OCI-LY1 (cell line): Measurements from ENCODE around the gene KIF21A.

Experiments used
- H2AFZ ChIP-seq: fragments of 200-600 bp; sonication (generic), shearing (Covaris generic); 2 replicates; pipeline ENCODE4 v1.6.0; 2014; ENCODE audit warnings: antibody characterized with exemption, mild to moderate bottlenecking, low read length
- H3F3A ChIP-seq: fragments of 200-600 bp; sonication (generic), shearing (Covaris generic); 2 replicates; pipeline ENCODE4 v1.6.0; 2014; ENCODE audit warnings: mild to moderate bottlenecking, antibody characterized with exemption, low read length, moderate library complexity; ENCODE audit not compliant: insufficient read depth
- H3K27ac ChIP-seq: fragments of 200-600 bp; sonication (generic); 2 replicates; pipeline ENCODE4 v1.5.1; 2014; ENCODE audit warnings: low read length, mixed run types, mild to moderate bottlenecking, low read depth; ENCODE audit not compliant: poor library complexity, severe bottlenecking
- H3K27me3 ChIP-seq: fragments of 200-600 bp; sonication (generic); 2 replicates; pipeline ENCODE4 v1.6.0; 2014; ENCODE audit warnings: antibody characterized with exemption, mild to moderate bottlenecking, low read length, moderate library complexity; ENCODE audit not compliant: insufficient read depth
- H3K36me3 ChIP-seq: fragments of 200-600 bp; sonication (generic); 2 replicates; pipeline ENCODE4 v1.6.1; 2014; ENCODE audit warnings: mild to moderate bottlenecking, antibody characterized with exemption, low read length, moderate library complexity, mixed read lengths; ENCODE audit not compliant: insufficient read depth
- H3K4me1 ChIP-seq: fragments of 200-600 bp; sonication (generic); 2 replicates; pipeline ENCODE4 v1.5.1; 2014; ENCODE audit warnings: mild to moderate bottlenecking, low read length, moderate library complexity; ENCODE audit not compliant: insufficient read depth, severe bottlenecking
- H3K4me2 ChIP-seq: fragments of 200-600 bp; sonication (generic), shearing (Covaris generic); 2 replicates; pipeline ENCODE4 v1.6.1; 2014; ENCODE audit warnings: low read length
- H3K4me3 ChIP-seq: fragments of 200-600 bp; sonication (generic); 2 replicates; pipeline ENCODE4 v1.5.1; 2014; ENCODE audit warnings: low read length, low read depth, mild to moderate bottlenecking, mixed read lengths; ENCODE audit not compliant: poor library complexity, severe bottlenecking
- H3K79me2 ChIP-seq: fragments of 200-600 bp; shearing (Covaris generic); 2 replicates; pipeline ENCODE4 v1.6.1; 2016; ENCODE audit warnings: mixed run types, low read length, mixed read lengths; ENCODE audit not compliant: insufficient read depth
- H3K9ac ChIP-seq: fragments of 200-600 bp; sonication (generic), shearing (Covaris generic); 2 replicates; pipeline ENCODE4 v1.6.1; 2014; ENCODE audit warnings: mild to moderate bottlenecking, low read length, mixed read lengths
- H3K9me2 ChIP-seq: fragments of 200-600 bp; sonication (generic), shearing (Covaris generic); 2 replicates; pipeline ENCODE4 v1.6.1; 2014; ENCODE audit warnings: low read depth, mild to moderate bottlenecking, low read length, mixed read lengths
- H3K9me3 ChIP-seq: fragments of 200-600 bp; shearing (Covaris generic); 2 replicates; pipeline ENCODE4 v1.6.1; 2014; ENCODE audit warnings: low read length, mixed read lengths
- H4K20me1 ChIP-seq: fragments of 200-600 bp; sonication (generic), shearing (Covaris generic); 2 replicates; pipeline ENCODE4 v1.6.0; 2016; ENCODE audit warnings: mild to moderate bottlenecking, low read length; ENCODE audit not compliant: insufficient read depth
- EZH2 ChIP-seq: fragments of 200-600 bp; sonication (generic), shearing (Covaris generic); IDR thresholded peaks from 2 replicates; pipeline ENCODE4 v1.8.0; 2017; ENCODE audit warnings: borderline replicate concordance, mixed run types, mild to moderate bottlenecking, antibody characterized with exemption, low read length, moderate library complexity, mixed read lengths
- TF ChIP-seq, protein P1 (sequence below): fragments of 200-600 bp; sonication (generic), shearing (Covaris generic); IDR thresholded peaks from 2 replicates; pipeline ENCODE4 v1.5.1; 2017; ENCODE audit warnings: mild to moderate bottlenecking, antibody characterized with exemption, low read length, moderate library complexity, mixed read lengths

Gene KIF21A

DNA sequence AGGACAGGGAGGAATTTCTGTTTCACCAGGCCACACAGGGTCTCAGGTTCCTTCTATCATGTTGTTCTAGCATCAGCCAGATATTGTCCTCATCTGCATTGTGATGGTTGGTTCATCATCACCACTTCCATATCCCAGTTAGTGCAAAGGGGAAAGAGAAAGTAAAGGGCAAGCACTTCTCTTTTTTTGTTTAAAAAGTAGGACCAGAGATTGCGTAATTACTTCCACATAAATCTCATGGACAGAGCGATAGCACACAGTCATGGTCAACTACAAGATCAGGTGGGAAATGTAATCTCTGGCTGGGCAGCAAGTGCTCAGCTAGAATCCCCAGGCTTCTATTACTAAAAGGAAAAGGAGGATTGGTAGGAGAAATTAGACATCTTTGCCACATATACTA, 155.1 kb downstream of the KIF21A start:
- Histone ChIP-seq H3K27ac (no peak overlapping the region), H3K9me2 (no peaks in the 10 kb centered on the region), H3K4me3 (no peak overlapping the region), H3F3A (no peaks in the 10 kb centered on the region), H3K9ac (no peak overlapping the region), H3K9me3 (no peaks in the 10 kb centered on the region), H3K4me1 (no peaks in the 10 kb centered on the region), H3K4me2 (no peak overlapping the region), H4K20me1 (no peaks in the 10 kb centered on the region), H2AFZ (no peak overlapping the region), H3K36me3 (no peaks in the 10 kb centered on the region), H3K27me3 (no peaks in the 10 kb centered on the region), H3K79me2 (no peaks in the 10 kb centered on the region)
- TF ChIP-seq, protein P1, sequence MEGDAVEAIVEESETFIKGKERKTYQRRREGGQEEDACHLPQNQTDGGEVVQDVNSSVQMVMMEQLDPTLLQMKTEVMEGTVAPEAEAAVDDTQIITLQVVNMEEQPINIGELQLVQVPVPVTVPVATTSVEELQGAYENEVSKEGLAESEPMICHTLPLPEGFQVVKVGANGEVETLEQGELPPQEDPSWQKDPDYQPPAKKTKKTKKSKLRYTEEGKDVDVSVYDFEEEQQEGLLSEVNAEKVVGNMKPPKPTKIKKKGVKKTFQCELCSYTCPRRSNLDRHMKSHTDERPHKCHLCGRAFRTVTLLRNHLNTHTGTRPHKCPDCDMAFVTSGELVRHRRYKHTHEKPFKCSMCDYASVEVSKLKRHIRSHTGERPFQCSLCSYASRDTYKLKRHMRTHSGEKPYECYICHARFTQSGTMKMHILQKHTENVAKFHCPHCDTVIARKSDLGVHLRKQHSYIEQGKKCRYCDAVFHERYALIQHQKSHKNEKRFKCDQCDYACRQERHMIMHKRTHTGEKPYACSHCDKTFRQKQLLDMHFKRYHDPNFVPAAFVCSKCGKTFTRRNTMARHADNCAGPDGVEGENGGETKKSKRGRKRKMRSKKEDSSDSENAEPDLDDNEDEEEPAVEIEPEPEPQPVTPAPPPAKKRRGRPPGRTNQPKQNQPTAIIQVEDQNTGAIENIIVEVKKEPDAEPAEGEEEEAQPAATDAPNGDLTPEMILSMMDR, result no peak
- no peak for TF ChIP-seq EZH2

DNA sequence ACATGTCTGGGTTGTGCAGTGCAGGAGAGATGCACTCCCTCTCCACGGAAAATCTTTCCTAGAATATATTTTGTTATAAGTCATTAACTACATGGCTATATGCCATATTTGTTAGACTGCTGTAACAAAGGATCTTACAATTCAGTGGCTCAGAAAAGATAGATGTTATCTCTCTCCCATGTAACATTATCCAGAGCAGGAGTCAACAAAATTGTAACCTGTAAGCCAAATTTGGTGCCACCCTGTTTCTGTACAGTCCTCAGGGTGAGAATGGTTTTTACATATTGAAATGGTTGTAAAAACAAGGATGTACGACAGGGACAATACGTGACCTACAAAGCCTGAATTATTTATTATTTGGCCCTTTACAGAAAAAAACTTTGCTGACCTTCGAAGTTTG, 155.5 kb downstream of the KIF21A start:
- Histone ChIP-seq H3K4me3 (no peak overlapping the region), H4K20me1 (no peaks in the 10 kb centered on the region)

DNA sequence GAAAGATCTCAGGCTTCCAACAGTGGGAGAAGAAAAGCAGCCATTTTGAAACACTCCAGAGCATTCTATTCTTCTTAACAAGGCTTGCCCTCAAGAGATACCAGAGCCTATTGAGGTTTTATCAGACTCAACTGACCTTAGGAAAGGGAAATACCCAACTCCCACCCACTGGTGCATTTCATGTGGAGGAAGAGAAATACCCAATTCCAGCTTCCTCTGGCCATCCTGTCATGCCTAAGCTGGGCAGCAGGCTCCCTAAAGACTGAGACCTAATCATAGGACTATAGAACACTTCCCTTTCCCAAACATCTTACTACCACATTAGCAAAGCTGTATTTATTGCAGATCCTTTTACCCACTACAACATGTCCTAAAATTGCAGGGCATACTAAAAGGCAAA, 164.5 kb downstream of the KIF21A start:
- TF ChIP-seq, protein P1, result no peak
- no peak for TF ChIP-seq EZH2
- Histone ChIP-seq H3K4me2 (no peak overlapping the region), H3K27me3 (no peaks in the 10 kb centered on the region), H3K79me2 (no peaks in the 10 kb centered on the region), H3K9me3 (no peaks in the 10 kb centered on the region), H3K27ac (no peak overlapping the region), H3K9ac (no peak overlapping the region), H3K4me1 (no peaks in the 10 kb centered on the region), H4K20me1 (no peaks in the 10 kb centered on the region), H3K9me2 (no peaks in the 10 kb centered on the region), H3K36me3 (no peaks in the 10 kb centered on the region), H2AFZ (no peak overlapping the region), H3K4me3 (no peak overlapping the region), H3F3A (no peaks in the 10 kb centered on the region)

More for the DNA sequence above, 155.5 kb downstream of the KIF21A start:
- H3K9me3 ChIP-seq, result no peaks in the 10 kb centered on the region
- TF ChIP-seq, protein P1, result no peak
- TF ChIP-seq EZH2, result no peak
- H3F3A ChIP-seq, result no peaks in the 10 kb centered on the region
- no peaks in the 10 kb centered on the region for H3K36me3 ChIP-seq
- H3K9ac ChIP-seq, result no peak overlapping the region
- no peaks in the 10 kb centered on the region for H3K27me3 ChIP-seq
- no peak overlapping the region for H3K27ac ChIP-seq
- no peaks in the 10 kb centered on the region for H3K9me2 ChIP-seq
- H2AFZ ChIP-seq, result no peak overlapping the region
- no peak overlapping the region for H3K4me2 ChIP-seq
- H3K4me1 ChIP-seq, result no peaks in the 10 kb centered on the region
- H3K79me2 ChIP-seq, result no peaks in the 10 kb centered on the region
